ENCODE data around the gene SCD.

DNA sequence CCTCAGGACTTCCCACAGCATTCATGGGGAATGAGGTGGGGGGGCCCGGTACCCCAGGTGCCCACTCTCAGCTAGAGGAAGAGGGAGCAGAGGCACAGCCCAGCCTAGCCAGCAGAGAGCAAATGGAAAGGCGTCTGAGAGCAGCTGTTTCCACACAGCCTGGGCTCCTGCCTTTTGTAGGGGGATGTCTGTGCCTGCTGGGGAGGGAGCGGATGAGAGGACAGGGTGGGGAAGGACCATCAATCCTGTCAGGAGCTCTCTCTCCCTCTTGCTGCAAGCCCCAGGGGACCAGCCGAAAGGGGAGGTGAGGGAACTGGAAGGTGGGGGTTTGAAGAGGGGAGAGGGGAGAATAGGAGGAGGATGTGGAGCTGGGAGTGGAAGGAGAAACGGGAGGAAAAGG lies 17.0 kb upstream of the SCD start, which contains the start of gene PKD2L1:
- TF ChIP-seq EZH2phosphoT487 (IDR thresholded peaks at IDR 0.05; ENCODE audit: insufficient read depth, low read depth): no peak
- TF ChIP-seq EZH2 (IDR thresholded peaks at IDR 0.05; ENCODE audit: insufficient read depth, poor library complexity, severe bottlenecking): no peak
